GM18526 (cell line): Measurements from ENCODE around the gene FNDC8.

Experiments
- POLR2A ChIP-seq: IDR thresholded peaks from 3 replicates; pipeline ENCODE4 v1.6.1; 2011; ENCODE audit not compliant: insufficient read length; ENCODE audit errors: extremely low read depth

The FNDC8 gene

GRCh38 chr17:35170968-35171771 is 49.8 kb downstream of the FNDC8 start:
- TF ChIP-seq POLR2A = no peak

DNA sequence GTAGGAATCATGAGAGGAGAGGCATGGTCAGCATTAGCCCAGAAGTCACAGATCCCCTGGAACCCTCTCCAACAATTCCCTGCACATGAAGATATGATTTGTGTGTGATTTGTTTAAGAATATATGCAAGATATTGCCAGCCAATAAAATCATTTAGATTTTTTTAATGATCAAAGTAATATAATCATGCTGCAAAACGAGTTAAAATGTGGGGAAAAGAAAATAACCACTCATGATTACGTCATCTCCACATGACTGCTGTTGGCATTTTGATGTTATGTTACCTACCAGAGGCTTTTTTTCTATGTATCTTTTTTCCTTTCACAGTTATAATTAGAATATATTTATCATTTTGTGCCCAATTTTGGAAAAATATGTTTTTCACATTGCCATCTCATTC is 50.4 kb downstream of the FNDC8 start:
- TF ChIP-seq POLR2A = no peak

- TF ChIP-seq POLR2A = no peak
These were observed 53.5 kb downstream of the FNDC8 start for GRCh38 chr17:35174835-35175334.

- TF ChIP-seq POLR2A = no peak
These were observed 54.4 kb downstream of the FNDC8 start for GRCh38 chr17:35175638-35176415.

- TF ChIP-seq POLR2A = no peak
These were observed 55.5 kb downstream of the FNDC8 start for GRCh38 chr17:35176897-35177296.
